Kidney capillary endothelial cell (primary cell): ENCODE results near the gene PKP4.
A peak's percentile ranks its signal among the peaks of the same experiment; 100 is the strongest.

Source experiments
- DNase-seq: peaks from one replicate; pipeline ENCODE4 v3.0.0-alpha.2; 2018; ENCODE audit warnings: low spot score

PKP4 gene

DNA sequence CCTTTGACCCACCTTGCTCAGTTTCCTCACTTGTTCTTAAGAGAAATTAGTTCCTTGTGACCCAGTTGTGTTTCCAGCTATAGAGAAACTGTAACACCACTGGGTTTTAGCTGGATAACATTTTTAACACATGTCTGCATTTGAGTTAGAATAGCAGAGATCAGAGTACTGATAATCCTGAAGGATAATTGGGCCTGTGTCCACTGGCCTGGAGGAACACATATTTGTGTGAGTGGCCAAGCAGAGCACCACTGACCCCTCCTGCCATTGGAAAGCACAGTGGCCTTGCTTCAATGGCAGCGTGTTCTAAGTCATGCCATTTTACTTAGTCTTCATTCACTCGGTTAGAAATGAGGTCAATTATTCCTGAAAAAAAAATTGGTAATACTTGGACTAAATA, 42.6 kb downstream of the PKP4 start:
- no peak for DNase-seq

DNA sequence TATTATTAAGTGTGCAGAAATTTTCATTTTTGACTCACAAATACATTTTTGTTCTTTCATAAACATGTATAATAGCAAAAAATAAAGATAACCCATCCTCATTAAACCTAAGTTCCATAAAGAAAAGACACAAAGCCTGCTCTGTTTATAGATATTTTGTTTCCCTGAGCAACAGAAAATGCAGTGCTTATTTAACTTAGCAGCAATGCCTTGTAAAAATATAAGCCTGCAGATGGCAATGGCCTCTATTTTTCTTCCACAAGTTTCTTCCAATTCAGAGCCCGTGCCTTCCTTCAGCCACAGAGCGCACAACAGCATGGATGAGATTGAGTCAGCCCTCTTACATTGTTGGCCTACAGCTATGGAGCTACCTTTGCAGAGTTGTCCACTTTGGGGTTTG, 43.6 kb downstream of the PKP4 start:
- DNase-seq: no peak

DNA sequence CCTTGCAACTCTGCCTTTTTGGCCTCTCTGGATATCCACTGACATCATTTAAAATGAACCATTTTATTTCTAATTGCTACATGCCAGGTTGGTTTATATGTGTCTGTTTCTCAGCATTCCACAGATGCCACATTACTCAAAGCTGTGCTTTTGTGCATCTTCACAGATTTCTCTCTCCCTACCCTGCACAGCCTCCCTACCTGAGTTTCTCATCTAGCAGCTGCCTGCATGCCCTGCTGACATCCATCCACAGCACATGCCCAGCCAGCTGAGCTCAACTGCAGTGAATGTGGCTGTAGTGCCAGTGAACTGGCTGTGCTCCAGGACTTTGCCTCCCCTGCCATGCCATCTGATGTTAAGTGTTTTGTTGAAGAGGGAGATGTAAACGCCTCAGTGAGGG, 44.5 kb downstream of the PKP4 start:
- DNase-seq: no peak

DNA sequence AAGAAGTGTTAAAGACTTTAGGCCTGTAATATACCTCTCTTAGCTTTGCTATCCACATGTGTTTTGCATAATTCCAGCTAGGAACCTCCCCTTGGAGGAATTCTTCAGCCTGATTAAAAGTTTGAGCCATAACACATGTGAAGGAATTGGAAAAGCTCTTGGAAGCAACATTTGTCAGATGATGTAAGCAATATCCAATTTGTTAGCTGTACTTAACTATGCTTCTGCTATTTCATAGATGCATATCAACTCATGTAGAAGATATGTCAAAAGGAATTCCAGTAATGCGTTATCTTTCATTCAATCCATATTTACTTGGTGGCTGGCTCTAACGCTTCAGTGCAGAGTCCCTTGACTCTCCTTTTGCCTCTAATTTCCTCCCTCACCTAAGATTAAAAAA, 46.2 kb downstream of the PKP4 start:
- DNase-seq: no peak

DNA sequence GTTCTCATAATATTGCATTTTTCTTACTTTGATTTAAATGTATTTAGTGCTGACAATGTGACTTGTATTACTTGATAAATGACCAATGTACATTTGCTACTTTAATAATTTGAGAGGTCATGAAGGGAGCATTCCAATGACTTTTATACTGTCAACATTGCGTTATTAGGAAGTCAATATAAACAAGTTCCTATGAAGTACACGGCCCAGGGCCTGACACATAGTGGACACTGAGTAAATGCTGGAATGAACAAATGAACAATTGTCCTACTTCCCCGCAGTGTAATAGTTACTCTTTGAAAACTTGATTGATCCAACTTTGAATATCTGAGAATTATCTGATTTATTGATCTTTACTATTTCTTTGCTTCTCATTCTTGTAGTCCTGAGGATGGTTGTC, 47.3 kb downstream of the PKP4 start:
- no peak for DNase-seq

DNA sequence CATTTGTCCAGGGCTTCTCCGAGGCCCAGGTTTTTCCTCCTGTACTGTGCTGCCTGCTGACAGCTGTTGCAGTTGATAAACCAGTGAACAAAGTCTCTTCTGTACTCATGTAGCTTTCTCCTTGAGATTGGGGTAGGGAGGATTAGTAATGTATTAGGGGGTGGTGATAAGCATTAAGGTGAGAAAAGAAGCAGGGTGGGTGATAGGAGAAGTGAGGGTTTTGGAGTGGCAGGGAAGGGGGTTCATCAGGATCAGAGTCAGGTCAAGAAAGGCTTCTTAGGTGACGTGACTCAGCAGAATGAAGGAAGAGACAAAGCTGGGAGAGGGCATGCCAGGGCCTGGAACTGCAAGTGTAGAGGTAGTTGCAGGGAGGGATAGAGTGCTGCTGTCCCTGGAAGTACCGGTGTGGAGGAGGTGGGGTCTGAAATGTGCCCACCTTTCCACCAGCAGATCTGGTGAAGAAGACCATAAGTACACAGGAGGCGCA, 48.7 kb downstream of the PKP4 start:
- no peak for DNase-seq

DNA sequence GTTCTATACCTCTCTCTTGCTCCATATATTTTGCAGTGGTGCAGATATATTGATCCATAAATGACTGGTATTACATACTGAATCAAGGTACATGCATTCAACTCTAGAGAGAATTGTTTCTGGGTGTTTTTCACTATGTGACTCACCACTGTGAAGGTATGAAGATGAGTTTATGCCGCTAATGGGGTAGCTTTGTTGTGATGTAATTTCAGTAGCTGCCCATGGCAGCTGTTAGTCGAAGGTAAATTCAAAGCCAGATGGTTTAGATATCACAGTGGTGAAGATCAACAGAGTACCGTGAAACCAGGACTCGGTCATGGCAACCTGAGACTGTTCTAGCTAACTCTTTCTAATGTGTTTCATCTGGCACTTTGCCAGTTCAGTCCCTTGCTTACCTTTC, 50.4 kb downstream of the PKP4 start:
- DNase-seq: no peak

DNA sequence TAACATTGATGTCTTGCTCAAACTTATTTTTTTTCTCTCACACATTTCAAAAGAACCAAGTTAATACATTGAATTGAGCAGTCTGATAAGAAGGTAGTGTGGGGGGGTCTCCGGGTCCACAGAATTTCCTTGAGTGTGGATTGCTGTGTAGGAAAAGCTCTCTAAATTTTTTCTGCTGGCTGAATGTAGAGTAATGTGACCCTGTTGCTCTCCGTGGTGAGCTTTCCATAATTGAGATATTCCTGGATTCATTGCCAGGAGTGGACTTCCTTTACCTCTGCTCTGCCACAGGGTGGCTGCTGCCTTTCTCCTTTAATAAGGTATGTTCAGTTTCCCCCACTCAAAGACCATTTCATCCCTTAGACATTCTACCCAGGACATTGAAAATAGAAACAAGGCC, 50.9 kb downstream of the PKP4 start:
- no peak for DNase-seq

DNA sequence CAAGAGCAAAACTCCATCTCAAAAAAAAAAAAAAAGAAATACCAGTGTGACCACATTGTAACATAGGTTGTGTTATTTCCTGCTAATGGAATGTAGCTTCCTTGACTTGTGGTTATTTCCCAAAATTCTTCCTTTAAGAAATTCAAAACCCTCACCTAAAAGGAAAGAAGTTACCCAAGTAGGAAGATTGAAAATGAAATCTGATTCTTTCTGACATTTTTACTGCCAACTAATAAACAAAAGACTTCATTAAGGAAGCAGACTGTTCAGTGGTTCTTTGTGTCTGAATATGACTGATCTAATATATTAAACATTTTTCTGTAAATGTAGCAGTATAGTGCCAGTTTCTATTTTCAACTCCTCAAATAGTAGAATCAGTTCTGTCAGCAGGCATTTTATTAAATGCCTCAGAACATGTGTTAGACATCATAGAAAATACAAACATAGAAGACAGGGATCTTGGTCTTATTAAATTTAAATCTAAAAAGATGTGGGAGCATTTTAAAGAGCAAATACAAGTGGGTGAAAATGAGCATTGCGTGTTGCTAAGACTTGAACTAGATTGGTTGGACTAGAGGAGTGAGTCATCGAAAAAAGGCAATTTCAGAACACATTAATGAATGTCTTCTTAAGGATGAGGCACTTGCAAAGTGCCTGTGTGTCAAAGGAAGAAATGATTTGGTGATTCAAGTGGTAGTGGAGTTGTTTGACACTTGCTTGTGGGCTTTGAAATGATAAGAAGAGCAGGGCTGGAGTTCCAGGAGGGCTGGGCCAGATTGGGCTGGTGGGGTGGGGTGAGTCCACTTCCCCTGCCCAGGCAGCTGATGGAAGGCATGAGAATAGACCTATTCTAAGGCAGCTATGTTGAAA, 53.4 kb downstream of the PKP4 start:
- DNase-seq: no peak

DNA sequence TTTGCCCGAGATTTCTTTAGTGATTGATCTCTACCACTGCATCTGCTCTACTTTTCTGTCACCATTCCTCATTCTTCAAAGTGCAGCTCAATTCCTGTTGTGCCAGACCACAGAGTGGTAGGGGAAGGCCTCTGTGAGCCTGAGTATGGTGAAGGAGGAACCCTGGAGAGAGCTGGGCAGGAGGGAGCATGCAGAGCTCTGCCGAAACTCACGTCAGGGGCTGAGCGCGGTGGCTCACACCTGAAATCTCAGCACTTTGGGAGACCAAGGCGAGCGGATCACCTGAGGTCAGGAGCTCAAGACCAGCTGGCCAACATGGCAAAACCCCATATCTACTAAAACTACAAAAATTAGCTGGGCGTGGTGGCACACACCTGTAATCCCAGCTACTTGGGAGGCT, 54.1 kb downstream of the PKP4 start:
- no peak for DNase-seq

DNA sequence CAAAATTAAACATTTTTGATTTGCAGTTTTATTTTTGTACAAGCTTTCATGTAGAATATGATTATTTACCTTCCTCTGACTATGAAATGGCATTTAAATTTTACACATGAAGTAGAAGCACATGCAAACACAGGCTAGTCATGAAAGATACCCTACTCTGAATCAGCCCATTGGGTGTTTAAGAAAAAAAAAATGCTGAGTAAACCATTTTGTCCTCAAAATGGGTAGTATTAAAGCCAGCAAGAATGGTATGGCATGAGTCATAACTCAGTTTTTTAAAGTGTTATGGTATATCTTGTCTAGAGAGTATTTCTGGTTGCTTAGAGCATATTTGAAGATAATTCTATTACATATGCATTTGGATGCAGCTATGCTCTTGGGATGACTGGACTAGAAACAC, 55.0 kb downstream of the PKP4 start:
- no peak for DNase-seq

DNA sequence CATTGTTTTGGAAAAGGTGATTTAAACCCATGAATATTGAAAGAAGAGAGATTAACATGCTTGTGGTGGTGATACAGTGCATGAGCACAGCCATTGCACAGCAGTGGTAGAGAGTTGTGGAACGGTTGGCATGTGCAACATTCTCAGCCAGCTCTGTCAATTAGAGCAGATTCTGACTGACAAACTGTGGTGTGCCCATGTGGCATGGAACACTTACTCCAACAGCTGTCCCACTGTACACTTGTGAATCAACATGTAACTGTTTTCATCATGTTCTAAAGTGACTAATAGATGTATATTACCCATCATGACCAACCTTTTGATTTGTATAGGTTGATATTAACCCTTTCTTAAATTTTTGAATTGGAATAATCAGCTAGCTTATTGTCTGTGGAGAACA, 55.6 kb downstream of the PKP4 start:
- DNase-seq: no peak

DNA sequence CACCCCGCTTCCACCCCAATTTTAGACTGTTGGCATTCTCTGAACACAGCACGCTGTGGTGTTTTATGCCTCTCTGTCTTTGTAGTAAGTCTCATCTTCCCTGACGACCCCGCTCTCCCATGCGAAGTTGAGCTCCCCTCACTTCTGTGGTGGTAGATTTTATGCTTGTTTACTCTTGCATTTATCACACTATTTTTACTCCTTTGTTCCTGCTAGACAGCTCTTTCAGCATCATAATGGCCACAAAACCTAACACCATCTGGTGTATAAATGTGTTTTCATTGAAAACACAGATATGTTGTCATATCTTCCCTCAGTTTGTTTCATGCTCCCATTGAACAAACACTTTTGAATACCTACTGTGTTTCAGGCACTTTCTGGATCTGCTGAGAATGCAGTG, 57.1 kb downstream of the PKP4 start:
- DNase-seq: no peak

DNA sequence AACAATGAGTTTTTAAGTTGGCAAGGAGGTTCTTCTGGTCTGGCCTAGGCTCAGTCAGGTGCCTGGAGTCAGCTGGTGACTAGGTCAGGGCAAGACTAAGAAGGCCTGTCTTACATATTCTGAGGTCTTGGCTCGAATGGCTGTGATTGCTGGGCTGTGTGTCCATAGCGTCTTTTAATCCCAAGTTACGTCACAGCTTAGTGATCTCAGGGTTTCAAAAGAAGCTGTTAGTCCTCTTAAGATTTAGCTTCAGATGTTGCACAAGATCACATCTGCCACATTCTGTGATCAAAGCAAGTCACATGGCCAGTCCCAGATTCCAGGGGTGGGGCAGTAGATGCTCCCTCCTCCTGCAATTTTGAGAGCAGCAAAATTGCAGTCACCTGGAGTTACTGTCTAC, 61.3 kb downstream of the PKP4 start:
- DNase-seq: no peak

DNA sequence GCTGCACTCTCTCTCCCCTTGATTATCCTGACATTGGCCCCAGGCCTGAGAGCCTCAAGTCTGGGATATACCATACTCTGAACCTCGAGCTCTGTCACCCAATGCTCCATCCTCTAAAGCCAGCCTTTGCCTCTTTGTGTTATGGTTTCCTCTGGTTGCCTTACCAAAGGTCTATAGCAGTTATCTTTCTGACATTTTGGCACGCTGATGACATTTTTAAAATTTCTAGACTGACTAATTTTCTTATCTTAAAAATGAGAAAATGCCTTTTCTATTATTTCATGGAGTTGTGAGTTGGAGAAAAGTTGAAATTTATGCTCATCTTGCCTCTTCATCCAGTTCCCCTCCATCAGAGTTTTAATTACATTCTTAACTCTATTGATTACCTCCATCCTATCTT, 62.7 kb downstream of the PKP4 start:
- DNase-seq: no peak

DNA sequence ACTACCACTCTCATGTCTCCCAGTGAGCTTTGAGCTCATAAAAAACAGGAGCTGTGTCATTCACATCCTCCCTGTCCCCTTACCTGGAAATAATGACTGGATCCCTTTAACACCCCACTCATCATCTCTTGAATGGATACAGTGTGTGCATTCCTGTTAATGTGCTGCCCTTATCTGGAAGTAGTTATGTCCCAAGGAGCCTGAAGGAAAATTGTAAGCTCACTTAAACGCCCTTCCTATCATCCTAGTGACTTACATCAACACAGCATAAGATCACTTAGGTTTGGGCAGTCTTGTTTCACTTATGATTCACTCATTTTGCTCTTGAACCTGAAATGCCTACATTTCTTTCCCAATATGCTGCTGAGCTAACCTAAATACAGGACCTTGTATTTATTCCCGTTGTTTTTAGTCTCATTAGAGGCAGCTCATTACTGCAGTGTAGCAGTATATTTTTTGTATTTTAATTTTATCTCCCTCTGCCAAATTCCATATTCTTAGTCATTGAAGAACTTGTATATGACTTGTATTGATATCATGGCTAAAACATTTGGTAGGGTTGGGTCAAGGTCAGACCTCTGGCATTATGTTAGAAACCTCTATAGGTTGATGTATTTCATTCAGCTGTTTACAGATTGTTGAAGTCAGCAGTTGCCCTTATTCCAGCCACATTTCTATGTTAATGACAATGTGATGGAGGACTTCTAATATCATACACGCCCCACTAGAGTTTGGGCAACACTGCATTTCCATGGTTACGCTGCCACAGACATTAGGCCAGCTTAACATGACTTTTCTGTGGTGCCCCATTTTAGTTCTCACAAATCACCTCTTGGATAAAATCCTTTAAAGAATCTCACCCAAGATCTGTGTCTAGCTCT, 72.9 kb downstream of the PKP4 start:
- peak; percentile 16 for DNase-seq

DNA sequence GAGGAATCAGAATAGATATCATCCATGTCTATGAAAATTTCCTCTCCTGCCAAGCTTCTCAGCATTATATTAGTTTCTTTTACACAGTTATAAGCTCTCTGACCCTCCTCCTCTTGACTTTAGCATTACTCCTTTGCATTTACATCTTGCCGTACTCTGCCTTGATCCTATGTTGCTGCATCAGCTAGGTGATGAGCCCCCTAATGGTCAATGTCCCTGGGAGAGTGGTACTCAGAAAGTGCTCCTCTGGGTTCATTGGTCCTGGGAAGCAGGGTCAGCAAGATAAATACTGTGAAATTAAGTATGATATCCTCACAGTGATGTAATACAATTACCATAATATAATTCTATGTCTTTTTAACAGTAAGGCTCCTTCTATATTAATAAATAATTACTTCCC, 74.1 kb downstream of the PKP4 start:
- DNase-seq: no peak

DNA sequence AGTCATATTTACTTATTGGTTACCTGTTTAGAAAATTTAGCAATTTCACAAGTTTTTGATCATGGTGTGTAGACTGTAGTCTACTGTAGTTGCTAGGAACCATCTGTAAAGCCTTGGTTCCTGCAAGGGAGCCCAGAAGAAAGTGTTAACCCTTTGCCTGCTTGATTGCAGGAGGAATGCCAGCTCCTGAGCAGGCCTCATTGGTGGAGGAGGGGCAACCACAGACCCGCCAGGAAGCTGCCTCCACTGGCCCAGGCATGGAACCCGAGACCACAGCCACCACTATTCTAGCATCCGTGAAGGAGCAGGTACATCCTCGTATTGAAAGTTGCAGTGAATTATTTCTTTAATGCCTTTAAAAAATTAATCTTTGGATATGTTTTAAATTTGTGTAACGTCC, 76.3 kb downstream of the PKP4 start:
- no peak for DNase-seq

DNA sequence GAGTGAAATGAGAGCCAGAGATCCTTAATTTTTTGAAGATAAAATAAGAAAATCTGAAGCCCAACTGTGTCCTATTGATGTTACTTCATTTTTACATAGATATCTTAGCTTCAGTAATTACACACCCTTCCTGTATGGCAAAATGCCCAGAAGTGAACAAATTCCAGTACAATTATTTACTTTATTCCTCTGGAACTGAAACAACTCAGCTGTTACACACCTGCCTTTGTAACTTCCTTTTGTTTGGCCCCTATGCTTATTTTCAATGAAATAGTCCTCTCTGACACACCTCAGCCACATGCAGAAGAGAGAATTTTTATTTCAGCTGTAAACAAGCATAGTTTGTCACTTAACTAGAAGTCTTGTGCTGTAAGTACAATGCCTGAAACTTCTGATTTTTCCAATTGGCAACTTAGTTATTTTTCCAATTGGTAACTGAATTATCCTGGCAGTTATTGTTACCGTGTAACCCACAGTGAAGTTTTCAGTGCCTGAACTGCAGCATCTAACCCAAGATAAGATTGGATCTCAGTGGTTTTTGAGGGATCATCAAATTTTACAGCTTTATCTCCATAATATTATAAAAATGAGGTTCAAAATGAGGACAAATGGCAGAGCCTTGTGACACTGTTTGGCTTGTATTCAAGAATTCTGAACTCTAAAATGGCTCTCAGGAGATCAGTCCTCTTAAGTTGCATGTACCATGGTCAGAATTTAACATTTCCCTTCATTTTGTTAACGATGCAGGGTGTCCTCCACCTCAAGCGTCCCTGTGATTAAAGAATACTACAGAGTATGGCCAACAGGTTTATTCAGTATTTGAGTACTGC, 82.6 kb downstream of the PKP4 start:
- DNase-seq: peak; percentile 78

DNA sequence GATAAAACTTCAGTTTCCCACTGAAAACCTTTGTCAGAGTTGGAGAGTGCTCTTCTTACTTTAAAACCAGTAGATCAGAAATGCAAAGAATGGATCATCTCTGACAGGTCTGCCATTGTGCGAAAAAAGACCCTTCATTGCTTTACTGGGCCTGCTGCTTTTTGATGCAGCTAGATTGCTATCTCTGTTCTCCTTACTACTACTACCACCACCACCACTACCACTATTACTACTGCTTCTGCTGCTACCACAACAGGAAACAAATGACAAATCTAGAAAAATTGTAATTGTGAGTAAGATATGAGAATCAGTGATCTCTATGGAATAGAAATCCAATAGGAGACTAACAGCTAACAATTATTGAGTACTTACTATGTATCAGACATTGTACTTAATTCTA, 85.8 kb downstream of the PKP4 start:
- no peak for DNase-seq

DNA sequence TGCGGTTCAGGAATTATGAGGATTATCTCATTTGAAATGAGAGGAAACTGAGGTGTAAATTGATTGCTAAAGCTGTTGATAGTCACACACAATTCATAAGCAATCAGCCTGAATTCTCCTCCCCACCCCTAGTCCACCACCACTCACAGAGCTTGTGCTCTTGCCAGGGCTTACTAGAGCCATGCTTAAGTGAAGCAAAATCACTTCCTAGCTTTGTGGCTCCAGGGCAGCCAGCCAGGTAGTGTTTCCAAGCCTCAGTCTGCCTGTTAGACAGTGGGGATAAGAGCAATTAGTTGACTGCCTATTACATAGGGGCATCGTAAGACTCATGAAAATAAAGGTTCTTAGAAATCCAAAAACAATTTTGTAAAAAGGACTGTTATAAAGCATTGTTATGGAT, 87.2 kb downstream of the PKP4 start:
- DNase-seq: no peak

DNA sequence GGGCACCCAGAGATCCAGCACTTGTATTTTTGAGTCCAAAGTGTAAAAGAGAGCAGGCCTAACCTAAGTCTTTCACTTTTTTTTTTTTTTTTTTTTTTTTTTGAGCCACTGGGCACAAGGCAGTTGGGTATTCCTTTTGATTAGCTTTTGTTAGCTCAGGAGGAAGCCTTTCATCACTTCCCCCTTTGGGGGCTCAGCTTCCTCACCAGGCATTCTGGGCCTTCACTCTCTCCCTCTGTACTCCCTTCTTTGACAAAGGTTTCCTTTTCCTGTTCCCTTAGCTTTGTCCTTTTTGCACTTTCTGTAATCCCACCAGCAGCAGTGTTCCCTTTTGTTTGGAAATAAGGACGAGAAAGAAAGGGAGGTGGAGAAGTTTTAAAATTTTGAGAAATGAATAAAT, 88.2 kb downstream of the PKP4 start:
- no peak for DNase-seq
